ENCODE measurements around the gene TRNT1. TPM values are rescaled to one million over a fixed set of nuclear protein-coding genes. Genes with fewer than 3 reads are reported as not detected.

Gene TRNT1
- polyA plus RNA-seq, 1 donor (not counting 4 experiments of a cell fraction or from before 2014, with no cell fraction given), result 13.0 TPM

DNA sequence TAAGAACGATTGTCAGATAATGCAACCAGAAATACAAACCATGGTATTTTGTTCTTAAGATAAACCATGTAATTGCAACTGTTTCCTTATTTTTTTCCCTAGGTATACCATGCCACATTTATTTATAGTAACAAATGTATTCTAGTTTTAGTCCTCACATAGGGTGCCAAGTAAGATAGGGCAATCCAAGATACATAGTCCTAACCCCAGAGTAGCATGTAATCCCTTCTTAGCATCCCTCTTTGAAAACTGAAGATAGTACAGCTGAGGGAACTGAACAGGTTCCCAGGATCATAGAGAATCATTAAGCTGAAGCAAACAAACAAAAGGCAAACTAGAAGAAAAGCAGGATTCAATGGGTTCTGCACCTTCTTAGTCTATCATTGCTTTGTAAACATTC lies 24.8 kb downstream of the TRNT1 start:
- no peaks in the 10 kb centered on the region for H4K20me1 ChIP-seq (ENCODE audit: control insufficient read depth, extremely low read depth, insufficient read depth, low read length)
- no peak overlapping the region for H3K4me3 ChIP-seq (ENCODE audit: control insufficient read depth in 2 of 3, extremely low read depth in 1 of 3, insufficient read depth in 2 of 3, low read depth in 1 of 3, low read length in 3 of 3)
- no peaks in the 10 kb centered on the region for H3K27me3 ChIP-seq (ENCODE audit: control insufficient read depth, extremely low read depth, insufficient read depth, low read length)
- FAIRE-seq, result no peak
- dilution Hi-C loops (cut with MboI; ENCODE audit: extremely low pct_ligation_motif_present, low sequenced_read_pairs), result no loop called here
- no peak overlapping the region for H2AFZ ChIP-seq (ENCODE audit: control insufficient read depth, low read length)
- no peak overlapping the region for H3K4me2 ChIP-seq (ENCODE audit: control insufficient read depth, extremely low read depth, insufficient read depth, low read depth, low read length)
- no peak overlapping the region for H3K27ac ChIP-seq (ENCODE audit: control insufficient read depth, insufficient read depth, low read length)
- no peak for TF ChIP-seq EZH2 (IDR thresholded peaks at IDR 0.05; ENCODE audit: low read length)
- TF ChIP-seq, protein P1, sequence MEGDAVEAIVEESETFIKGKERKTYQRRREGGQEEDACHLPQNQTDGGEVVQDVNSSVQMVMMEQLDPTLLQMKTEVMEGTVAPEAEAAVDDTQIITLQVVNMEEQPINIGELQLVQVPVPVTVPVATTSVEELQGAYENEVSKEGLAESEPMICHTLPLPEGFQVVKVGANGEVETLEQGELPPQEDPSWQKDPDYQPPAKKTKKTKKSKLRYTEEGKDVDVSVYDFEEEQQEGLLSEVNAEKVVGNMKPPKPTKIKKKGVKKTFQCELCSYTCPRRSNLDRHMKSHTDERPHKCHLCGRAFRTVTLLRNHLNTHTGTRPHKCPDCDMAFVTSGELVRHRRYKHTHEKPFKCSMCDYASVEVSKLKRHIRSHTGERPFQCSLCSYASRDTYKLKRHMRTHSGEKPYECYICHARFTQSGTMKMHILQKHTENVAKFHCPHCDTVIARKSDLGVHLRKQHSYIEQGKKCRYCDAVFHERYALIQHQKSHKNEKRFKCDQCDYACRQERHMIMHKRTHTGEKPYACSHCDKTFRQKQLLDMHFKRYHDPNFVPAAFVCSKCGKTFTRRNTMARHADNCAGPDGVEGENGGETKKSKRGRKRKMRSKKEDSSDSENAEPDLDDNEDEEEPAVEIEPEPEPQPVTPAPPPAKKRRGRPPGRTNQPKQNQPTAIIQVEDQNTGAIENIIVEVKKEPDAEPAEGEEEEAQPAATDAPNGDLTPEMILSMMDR (optimal IDR thresholded peaks at IDR 0.05 in 1 of 3, IDR thresholded peaks at IDR 0.05 in 1 of 3, conservative IDR thresholded peaks at IDR 0.05 in 1 of 3; ENCODE audit: extremely low read depth in 1 of 3, insufficient read depth in 2 of 3, low read length in 3 of 3), result no peak
- DNase-seq (ENCODE audit: low read depth, low spot score), result no peak
- no peaks in the 10 kb centered on the region for H3K9me1 ChIP-seq (ENCODE audit: control insufficient read depth, extremely low read depth, insufficient read depth, low read length)
- H3K9me3 ChIP-seq (ENCODE audit: control insufficient read depth, low read depth, low read length), result no peaks in the 10 kb centered on the region
- no peak overlapping the region for H3K9ac ChIP-seq (ENCODE audit: control insufficient read depth, extremely low read depth, insufficient read depth, low read length)
- H3K79me2 ChIP-seq (ENCODE audit: control insufficient read depth, insufficient read depth, low read length), result no peaks in the 10 kb centered on the region
- no peaks in the 10 kb centered on the region for H3K4me1 ChIP-seq (ENCODE audit: control insufficient read depth, extremely low read depth, insufficient read depth, low read length)
- peaks cover 22 to 33% of the 10 kb centered on the region in 2 experiments for H3K36me3 ChIP-seq (ENCODE audit: control insufficient read depth in 2 of 2, extremely low read depth in 1 of 2, insufficient read depth in 2 of 2, low read length in 2 of 2)

DNA sequence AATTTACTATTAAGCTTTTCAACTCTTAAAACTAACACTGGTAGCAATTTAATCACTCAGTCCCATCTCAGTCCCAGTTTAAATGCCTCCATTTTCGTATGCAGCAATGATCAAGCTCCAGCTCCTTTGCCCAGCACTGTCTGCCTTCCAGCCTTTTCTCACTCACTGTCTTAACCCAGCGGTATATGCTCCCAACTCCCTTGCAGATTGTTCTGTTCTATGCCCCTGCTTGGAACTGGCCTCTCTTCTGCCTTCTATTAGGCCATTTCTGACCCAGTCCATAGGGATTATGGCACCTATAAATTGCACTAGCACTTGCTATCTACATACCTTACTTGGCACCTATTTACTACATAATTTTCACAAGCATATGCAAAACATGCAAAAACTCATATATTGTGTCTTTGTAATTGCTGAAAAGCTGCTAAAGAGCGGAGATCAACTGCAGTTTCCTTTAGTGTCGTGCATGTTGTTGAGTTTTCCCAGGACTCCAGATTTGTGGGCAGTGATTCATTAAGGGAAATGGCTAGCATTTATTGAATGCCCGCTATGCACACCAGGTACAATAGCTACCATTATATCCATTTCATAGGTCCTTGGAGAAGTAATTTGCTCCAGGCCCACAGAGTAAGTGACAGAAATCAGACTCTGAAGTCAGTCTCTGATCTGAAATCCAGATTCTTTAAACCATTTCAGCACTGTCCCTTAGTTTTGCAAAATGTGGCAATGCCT lies 28.3 kb downstream of the TRNT1 start:
- Histone ChIP-seq H2AFZ (ENCODE audit: control insufficient read depth, low read length) (no peak overlapping the region), H3K4me1 (ENCODE audit: control insufficient read depth, extremely low read depth, insufficient read depth, low read length) (no peaks in the 10 kb centered on the region), H3K27me3 (ENCODE audit: control insufficient read depth, extremely low read depth, insufficient read depth, low read length) (no peaks in the 10 kb centered on the region), H3K36me3 (ENCODE audit: control insufficient read depth in 2 of 2, extremely low read depth in 1 of 2, insufficient read depth in 2 of 2, low read length in 2 of 2) (peaks cover 13 to 29% of the 10 kb centered on the region in 2 experiments), H3K79me2 (ENCODE audit: control insufficient read depth, insufficient read depth, low read length) (no peaks in the 10 kb centered on the region), H3K4me3 (ENCODE audit: control insufficient read depth in 2 of 3, extremely low read depth in 1 of 3, insufficient read depth in 2 of 3, low read depth in 1 of 3, low read length in 3 of 3) (no peak overlapping the region), H3K9me3 (ENCODE audit: control insufficient read depth, low read depth, low read length) (no peaks in the 10 kb centered on the region), H3K27ac (ENCODE audit: control insufficient read depth, insufficient read depth, low read length) (no peak overlapping the region), H3K4me2 (ENCODE audit: control insufficient read depth, extremely low read depth, insufficient read depth, low read depth, low read length) (no peak overlapping the region), H3K9me1 (ENCODE audit: control insufficient read depth, extremely low read depth, insufficient read depth, low read length) (no peaks in the 10 kb centered on the region), H3K9ac (ENCODE audit: control insufficient read depth, extremely low read depth, insufficient read depth, low read length) (no peak overlapping the region), H4K20me1 (ENCODE audit: control insufficient read depth, extremely low read depth, insufficient read depth, low read length) (no peaks in the 10 kb centered on the region)
- DNase-seq (ENCODE audit: low read depth, low spot score), result no peak
- dilution Hi-C loops (cut with MboI; ENCODE audit: extremely low pct_ligation_motif_present, low sequenced_read_pairs), result no loop called here
- no peak for FAIRE-seq
- TF ChIP-seq, protein P1 (optimal IDR thresholded peaks at IDR 0.05 in 1 of 3, IDR thresholded peaks at IDR 0.05 in 1 of 3, conservative IDR thresholded peaks at IDR 0.05 in 1 of 3; ENCODE audit: extremely low read depth in 1 of 3, insufficient read depth in 2 of 3, low read length in 3 of 3), result no peak
- no peak for TF ChIP-seq EZH2 (IDR thresholded peaks at IDR 0.05; ENCODE audit: low read length)

Measured in keratinocyte (primary cell).